GM19328 (cell line): Measurements from ENCODE around the gene SYCE3.
A peak's percentile ranks its signal among the peaks of the same experiment; 100 is the strongest.

Experiments used
- ATAC-seq: cut with Tn5 transposase; IDR thresholded peaks from one replicate; pipeline ENCODE4 v1.9.1; 2021; ENCODE audit warnings: mild to moderate bottlenecking, moderate library complexity; ENCODE audit not compliant: unreplicated experiment

SYCE3 gene

DNA sequence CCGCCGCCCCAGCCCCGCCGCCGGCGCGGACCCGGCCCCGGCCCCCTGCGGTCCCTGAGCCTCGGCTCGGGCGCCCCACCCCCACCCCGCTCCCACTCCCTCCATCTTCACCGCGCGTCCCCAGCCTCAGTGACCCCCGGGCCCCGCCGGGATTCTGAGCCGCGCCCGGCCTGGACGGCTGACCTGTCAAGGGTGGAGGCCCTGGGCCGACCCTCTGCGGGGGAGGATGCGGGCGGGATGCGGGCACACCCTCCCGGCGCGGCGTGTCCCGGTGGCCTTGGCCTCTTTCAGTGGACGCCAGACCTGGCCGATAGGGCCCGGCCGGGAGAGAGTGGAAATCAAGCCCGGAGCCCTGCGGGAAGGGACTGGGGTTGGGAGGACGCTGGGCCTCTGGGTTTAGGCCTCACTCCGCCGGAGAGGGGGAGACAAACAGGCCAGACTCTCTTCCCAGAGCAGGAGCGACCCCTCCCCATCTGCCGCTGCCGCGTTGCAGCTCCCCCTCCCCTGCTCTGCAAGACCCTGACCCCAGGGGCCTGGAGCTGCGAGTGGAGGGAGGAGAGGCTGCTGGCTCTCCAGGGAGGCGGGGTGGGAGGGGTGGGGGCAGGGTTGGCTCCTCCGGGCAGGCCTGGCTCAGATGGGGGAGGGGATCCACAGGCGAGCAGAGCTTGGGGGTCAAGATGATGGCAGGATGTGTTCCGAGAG, 38.4 kb upstream of the SYCE3 start:
- no peak for ATAC-seq

DNA sequence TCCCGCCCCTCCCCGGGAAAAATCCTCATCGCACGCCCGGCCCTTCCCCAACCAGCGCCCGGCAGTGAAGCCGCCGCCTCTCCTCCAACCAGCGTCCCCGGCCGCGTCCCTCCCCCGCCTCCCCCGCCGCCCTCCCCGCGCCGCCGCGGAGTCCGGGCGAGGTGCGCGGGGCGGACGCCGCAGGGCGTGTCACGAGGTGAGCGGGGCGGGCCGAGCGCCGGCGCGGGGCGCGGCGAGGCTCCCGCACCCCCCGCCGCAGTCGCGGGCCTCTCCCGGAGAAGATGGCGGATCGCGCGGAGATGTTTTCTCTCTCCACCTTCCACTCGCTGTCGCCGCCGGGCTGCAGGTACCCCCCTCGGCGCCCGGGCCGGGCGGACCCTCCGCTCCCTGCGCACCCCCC, 37.8 kb upstream of the SYCE3 start, which contains the start of gene MAPK8IP2:
TSS of gene MAPK8IP2 (plus strand) at position 256 of the 400 bp plus-strand sequence. CDS start at position 282, 26 bp downstream.
- no peak for ATAC-seq

DNA sequence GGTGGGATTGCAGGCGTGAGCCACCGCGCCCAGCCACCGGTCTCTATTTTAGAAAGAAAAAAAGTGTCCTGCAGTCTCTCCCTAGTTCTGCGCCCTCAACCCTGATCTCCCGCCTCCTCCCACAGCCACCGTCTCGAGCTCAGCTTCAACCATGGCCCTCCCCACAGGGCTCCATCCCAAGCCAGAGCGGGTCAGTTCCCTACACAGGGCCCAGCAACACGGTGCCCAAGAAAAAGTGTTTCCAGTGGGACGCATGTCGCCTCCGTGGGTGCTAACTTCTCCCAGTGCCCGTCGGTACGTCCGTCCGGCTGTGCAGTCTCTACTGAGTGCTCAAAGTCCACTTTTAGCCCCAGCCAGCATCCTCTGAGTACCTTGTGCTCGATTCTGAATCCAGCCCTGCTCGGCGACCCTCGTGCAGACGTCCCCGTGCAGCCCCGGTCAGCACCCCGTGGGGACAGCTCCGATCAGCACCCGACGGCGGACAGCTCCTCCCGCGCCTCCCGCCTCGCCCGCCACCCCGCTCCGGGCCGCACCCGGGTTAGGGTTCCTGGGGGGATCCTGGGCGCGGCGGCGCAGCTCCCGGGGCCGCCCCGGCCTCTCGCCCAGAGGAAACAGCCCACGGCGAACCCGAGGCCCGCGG, 37.2 kb upstream of the SYCE3 start:
- no peak for ATAC-seq

DNA sequence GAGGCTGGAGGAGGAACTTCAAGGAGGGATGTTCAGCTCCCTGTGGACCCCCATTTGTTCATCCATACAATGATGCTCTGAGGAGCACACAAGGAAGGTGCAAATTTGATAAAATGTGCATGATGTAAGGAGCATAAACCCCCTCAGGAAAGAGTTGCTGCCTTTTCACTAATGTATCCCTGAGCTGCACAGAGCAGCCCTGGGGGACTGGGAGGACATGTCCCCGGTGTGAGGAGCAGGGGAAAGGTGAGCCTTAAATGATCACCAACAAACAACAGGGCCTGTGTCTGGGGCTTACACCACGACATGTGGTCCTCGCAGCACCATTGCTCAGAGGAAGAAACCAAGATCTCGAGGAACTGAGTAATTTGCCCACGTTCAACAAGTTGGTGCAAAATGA, 34.4 kb upstream of the SYCE3 start:
- no peak for ATAC-seq

DNA sequence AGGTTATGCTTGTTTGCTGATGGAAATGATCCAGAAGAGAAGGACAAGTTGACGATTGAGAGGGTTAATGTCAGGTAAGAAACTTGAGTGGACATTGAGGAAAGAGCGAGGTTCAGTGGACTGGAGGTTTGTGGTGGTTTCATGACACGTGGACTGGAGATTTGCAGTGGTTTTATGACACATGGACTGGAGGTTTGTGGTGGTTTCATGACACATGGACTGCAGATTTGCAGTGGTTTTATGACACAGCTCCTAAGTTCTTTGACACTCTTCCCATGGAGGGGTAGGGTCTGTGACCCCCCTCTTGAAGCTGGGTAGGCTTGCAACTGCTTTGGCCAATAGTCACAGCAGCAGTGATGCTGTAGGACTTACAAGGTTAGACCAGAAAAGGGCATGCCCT, 32.5 kb upstream of the SYCE3 start:
- ATAC-seq = no peak

DNA sequence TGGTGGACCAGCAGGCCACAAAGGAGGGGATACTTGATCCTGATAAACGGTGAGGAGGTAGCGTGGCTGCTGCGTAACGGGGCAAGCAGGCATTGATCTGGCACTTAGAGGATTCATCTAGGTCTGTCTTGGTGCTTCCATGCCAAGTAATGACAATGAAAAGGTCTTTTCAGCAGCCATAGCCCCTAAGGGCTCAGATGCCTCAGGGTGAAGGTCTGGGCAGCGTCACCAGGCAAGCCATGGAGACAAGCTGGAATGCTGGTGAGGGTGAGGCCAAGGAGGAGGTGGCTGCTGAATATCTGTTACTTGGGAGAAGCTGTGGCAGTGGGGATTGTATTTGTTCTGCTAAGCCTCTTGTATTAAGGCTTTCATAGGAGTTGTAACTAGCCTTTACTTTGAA, 24.7 kb upstream of the SYCE3 start:
- no peak for ATAC-seq

DNA sequence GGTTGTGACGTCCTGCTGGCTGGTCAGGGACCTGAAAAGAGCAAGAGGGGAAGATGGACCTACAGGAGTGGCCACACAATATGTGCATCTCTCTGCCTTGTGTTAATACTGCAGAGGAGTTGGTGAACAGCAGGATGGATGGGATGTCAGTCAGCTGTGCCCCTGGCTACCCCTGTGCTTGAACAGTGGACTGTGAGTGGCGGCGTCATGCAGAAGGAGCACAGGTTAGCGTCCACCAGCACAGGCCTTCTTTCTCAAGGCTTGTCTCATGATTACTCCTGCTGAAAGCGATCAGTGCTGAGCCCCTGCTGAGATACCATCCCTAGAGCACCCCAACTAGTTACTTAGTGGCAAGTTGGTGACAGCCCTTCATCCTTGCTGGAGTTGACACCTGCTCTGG, 23.7 kb upstream of the SYCE3 start:
- ATAC-seq = no peak

DNA sequence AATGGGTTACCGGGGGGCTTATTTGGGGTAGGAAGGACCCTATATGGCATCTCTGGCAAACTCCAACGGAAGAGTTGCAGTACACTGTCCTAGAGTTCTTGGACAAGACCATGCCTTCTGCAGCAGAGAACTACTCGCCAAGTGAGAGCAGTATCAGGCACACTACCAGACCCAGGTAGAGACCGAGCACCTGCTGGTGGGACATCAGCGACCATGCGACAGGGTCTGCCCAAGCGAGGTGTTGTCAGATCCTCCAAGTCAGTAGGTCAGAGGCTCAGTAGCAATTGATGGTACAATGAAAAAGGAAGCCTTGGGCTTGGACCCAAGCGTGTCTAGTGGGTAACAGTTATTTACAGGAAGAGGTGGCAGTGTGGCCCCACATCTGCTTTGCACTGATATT, 23.1 kb upstream of the SYCE3 start:
- ATAC-seq = no peak

DNA sequence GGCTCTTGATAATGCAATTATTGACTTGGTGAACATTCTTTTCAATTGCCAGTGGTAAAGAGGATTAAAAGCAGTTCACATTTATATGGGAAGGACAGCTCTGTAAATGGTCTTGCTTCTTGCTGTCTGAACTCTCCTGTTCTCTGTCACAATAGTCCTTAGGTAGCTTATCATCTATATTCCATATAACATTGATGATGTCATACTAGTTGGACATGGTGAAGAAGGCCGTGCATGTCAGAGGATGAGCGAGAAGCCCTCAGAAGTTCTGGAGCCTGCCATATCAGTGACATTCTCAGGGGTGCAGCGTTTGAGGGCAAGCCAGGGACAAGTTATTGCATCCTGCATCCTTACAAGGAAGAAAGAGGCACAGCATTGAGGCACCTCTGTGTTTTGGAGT, 22.5 kb upstream of the SYCE3 start:
- ATAC-seq = no peak

DNA sequence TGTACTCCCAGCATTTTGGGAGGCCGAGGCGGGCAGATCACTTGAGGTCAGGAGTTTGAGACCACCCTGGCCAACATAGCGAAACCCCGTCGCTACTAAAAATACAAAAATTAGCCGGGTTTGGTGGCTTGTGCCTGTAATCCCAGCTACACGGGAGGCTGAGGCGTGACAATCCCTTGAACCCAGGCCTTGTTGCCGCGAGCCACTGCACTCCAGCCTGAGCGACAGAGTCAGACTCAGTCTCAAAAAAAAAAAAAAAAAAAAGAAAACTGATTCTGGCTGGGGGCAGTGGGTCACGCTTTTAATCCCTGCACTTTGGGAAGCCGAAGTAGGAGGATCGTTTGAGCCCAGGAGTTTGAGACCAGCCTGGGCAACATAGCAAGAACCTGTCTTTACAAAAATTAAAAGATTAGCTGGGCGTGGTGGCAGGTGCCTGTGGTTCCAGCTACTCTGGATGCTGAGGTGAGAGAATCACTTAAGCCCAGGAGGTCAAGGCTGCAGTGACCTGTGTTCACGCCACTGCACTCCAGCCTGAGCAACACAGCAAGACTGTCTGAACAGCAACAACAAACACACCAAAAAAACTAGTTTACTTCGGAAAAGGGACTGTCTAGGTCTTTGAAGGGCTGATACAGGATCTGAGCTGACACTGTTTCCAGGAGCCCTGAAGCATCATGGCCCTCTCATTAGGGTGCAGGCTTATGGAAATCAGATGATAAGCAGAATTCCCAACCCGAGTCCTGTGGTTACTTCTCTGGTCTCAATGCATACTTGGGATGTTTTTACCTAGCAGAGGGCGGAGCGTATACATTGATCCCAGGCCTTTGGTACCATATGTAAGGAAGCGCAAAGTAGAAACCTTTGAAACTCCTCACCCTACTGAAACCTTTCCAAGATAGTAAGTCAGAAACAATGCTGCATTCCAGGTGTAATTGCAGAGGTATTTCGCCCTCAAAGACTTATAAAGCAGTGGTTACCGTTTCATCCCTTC, 21.7 kb upstream of the SYCE3 start:
- no peak for ATAC-seq

DNA sequence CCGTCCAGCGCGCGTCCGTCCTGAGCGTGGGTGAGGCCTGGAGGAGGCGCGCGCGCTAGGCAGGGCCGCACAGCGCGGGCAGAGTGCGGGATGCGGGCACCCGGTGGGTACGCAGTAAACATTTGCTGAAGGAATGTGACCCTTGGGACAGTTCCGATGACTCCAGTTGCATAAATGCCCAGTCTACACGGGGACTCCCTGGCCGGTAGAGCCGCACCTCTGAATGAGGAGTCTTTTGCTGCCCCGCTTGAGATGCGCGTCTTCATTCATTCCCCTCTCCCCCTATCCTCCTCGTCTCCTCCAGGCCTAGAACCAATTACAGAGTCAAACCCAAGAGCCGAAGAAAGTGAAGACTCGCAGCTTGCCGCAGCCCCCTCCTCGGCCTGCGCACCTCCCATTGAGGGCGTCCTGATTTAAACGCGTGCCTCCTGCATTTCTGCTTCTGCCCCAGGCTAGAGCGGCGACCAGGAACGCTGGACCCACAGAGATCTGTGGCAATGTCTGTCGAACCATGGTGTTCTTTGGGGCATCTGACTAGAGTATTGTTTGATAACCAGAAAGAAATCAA, 20.7 kb upstream of the SYCE3 start:
- peak; percentile 24 for ATAC-seq

DNA sequence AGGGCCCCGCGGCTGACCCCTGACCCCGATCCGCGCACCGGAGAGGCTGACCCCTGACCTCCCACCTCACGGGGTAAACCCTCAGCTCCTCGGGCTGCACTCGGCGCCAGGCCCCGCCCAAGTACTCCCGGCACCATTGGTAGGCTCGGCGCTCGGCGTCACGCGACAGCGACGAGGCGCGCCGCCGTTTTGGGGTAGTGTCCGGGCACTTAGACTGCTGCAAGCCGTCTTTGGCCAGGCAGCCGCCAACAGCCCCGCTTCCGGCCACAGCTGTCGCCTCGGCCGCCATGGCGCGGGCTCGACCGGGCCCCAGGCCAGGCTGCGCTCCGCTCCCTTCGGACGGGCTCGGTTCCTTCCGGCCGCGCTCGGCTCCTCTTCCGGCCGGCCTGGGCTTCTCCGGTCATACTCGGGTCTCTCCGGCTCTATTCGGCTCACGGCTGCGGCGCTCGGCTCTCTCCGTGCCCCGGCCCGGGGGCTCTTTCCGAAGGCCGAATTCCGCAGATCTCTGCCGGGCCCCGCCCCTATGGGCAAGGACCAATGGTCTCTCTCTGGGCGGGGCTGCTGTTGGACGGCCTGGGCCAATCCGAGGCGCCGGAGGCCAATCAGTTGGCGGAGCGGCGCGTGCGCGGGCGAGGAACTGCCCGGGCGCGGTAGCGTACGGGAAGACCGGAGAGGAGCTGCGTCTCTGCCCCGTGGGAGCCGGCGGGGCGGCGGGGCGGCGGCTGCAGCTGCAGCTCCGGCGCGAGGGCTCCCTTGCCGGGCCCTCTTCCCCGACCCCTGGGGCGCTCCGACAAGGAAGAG, 20.0 kb upstream of the SYCE3 start, which contains the start of gene CHKB:
TSS of gene CHKB (minus strand) at position 357 of the 801 bp plus-strand sequence. CDS start at position 289, 68 bp downstream.
- ATAC-seq = peak; percentile 86

DNA sequence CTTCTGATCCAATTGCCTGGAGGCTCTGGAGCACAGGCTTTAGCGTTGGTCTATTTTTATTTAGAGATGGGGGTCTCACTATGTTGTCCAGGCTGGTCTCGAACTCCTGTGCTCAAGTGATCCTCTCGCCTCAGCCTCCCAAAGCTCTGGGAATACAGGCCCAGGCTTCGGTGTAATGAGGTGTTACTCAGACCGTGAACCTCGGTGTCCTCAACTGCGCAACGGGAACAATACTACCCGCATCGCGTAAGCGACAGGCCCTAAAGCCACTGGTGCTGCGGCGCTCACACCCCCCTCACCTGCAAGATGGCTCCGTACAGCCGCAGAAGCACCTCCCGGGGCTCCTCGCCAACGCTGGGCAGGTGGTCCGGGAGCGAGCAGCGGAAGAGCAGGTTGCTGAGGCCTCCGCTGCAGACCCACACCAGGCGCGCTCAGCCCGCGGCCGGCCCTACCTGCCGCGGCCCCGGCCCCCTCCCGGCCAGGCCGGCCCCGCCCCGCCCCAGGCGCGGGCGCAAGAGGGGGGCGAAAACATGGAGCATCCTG, 19.3 kb upstream of the SYCE3 start:
- peak; percentile 23 for ATAC-seq

DNA sequence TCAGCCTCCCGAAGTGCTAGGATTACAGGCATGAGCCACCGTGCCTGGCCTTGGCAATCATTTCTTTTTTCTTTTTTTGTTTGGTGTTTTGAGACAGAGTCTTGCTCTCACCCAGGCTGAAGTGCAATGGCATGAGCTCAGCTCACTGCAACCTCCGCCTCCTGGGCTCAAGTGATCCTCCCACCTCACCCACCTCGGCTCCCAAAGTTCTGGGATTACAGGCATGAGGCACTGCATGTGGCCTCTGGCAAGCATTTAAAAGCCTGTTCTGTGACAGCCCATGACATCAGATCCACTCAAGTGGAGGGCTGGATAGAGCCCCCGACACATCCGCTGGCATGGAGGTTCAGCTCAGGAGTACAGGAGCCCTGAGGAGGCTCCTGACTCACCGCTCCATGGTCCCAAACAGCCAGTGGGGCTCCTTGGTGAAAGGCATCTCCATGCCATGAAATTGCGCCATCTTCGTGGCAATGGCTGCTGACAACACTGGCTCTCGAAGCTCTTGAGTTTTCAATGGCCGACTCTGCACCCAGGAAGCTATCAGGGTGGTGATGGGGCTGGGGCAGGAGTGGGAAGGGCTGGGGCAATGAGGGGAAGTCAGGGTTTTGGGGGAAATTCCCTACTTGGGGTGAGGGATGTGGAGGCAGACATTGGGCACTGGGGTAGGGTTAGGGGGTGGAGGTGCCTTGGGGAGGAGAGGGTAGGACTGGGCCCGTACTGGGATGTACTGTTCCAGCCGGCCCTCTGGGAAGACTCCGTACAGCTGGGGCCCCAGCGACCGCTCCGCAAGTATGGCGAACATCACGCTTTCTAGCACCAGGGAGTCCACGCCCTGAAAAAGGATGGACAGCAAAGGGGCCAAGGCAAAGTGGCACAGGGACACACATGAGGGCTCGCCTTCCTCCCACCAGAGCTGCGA, 18.6 kb upstream of the SYCE3 start:
- no peak for ATAC-seq

DNA sequence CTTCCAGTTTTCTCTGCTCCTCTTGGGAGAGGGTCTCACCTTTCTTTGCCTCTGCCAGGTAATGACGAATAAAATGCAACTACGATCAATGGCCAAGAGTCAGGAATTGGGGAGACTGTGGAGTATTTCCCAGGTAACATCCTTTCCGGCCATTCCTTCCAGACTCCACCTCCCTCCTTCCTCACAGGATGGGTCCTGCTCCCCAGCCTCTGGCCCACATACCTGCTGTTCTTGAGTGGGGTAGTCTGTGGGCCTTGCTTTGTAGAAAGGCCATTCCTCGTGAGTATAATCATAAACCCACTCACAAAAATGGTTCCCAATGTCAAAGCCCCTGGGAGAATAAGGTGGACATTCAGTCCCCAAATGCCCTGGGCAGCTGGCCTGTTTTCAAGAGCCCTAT, 17.0 kb upstream of the SYCE3 start:
- ATAC-seq = no peak

DNA sequence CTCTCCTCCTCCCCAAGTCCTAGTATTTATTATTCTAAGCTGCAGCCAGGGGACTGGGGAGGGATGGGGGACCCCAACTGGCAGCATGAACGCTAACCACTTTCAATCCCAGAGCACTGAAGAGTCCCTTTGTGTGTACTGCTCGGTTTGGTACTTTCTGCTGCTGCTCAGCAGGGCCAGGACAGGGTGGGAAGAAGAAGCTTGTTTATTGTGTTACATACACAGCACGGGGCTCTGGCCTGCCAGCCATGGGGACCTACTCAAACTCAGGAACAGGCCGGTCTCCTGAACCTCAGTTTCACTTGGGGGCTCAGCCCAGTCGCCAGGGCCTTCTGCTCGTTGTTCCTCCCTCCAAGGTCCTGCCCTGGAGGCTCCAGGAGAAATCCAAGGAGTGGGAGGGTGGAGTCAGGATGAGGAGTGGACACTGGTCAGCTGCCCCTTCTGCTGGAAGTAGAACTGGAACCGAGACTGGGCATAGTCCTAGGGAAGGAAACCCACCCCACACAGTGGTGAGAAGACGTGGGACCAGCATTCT, 16.1 kb upstream of the SYCE3 start:
- no peak for ATAC-seq

DNA sequence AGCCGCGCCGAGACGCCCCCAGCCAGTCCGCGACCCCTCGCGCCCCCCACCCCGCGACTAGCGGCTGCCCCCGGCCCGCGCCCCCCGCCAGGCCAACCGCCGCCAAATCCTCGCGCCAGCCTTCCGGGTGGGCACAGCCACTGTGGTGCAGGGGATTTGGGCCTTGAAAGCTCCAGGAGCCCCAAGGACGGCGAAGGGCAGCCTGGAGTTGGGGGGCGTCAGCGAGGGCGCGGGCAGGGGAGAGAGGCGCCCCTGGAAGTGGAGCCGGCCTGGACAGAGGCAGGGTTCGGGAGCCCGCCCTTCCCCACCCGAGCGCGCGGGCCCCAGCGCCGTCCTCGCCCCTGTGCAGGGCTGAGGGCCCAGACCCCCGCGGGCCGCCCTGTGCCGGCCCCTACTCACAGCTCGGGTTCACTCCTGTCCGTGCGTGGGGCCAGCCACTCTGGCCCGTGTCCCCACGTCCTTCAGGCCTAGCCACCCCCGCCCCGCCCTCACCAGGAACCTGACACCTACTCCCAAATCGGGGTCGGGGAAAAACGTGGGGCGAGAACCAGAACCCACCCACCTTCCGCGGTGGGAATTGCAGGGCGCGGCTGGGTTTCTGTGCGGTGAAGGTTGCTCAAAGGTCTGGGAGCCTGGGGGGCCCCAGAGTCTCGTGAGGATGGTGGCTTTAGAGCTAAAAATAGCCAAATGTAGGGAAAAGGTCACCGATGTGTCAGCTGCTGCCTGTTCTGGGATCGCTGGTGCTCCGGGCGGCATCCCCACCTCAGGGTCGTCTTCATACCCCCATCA, 15.5 kb upstream of the SYCE3 start, which contains the start of gene CPT1B:
TSS of gene CPT1B (minus strand) at position 441 of the 789 bp plus-strand sequence. CDS start 512 bp downstream, outside the sequence.
- no peak for ATAC-seq

DNA sequence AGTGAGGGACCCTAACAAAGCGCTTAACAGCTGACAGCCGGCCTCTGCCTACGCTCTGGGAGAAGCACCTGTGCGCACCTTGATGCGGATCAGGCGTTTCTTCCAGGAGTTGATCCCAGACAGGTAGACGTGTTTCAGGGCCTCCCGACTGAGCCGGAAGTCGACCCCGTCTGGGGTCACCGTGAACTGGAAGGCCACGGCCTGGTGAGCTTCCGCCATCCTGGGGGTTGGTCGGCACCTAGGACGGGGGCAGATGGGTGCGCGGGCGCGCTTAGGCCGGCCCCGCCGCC, 14.9 kb upstream of the SYCE3 start:
- no peak for ATAC-seq
